Stimulated activated CD4-positive, alpha-beta T cell treated with anti-CD3 and anti-CD28 coated beads, Interleukin-12 subunit alpha, Interleukin-12 subunit beta, amount 100 ng/mL, for 4 hours (primary cell): ENCODE data around the gene CARNS1.
A peak's percentile ranks its signal among the peaks of the same experiment; 100 is the strongest.

Experiments
- DNase-seq: peaks from one replicate; pipeline ENCODE4 v3.0.0-alpha.2; 2020

Gene CARNS1

DNA sequence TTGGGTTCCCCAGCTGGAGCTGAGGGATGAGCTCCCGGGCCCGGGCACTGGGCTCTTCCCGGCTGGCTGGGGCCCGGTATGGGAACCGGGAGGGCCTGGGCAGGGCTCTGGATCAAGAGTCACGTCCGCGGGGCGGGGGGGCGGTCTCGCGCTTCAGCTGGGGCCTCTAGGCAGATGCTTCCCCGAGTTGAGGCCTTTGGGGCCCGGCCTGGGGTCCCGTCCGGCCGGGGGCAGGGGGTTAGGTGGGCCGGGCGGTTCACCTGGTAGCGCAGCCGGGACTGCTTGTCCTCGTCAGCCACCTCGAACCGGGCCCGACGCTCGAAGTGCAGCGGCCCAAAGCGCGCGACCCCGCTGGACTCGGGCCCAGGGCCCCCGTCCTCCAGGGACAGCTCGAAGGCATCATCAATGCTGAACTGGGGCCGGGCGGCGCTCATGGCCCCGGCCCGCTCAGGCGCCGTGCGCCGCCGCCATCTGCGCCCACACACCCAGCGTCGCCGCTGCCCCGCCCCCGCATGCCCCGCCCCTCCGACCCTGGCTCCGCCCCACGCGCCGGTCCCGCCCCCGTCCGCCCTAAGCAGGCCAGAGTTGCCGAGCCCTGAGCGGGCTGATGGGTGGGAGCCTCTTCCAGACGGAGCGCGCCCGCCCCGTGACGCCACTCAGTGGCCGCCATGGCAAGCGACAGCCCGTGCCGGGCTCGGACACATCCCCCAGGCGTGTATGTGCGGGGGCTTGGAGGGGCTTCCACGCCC is 53.5 kb downstream of the CARNS1 start, which contains the start of gene TMEM134:
Gene TMEM134 (minus strand): TSS at position 493 of the 749 bp plus-strand sequence. CDS start 59 bp downstream, at position 434.
- peak; percentile 95 for DNase-seq

DNA sequence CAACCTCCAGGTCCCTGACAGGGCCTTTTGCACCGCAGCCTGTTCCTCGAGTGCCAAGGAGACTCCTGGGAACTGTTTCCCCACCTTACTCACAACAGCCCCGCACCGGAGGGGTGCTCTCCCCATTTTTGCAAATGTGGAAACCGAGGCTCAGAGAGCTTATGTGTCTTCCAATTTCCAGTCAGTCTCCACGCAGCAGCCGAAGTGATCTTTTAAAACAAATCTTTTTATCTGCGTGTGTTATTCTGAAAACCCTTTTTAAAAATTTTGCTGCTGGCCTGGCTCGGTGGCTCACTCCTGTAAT is 54.0 kb downstream of the CARNS1 start:
- no peak for DNase-seq

DNA sequence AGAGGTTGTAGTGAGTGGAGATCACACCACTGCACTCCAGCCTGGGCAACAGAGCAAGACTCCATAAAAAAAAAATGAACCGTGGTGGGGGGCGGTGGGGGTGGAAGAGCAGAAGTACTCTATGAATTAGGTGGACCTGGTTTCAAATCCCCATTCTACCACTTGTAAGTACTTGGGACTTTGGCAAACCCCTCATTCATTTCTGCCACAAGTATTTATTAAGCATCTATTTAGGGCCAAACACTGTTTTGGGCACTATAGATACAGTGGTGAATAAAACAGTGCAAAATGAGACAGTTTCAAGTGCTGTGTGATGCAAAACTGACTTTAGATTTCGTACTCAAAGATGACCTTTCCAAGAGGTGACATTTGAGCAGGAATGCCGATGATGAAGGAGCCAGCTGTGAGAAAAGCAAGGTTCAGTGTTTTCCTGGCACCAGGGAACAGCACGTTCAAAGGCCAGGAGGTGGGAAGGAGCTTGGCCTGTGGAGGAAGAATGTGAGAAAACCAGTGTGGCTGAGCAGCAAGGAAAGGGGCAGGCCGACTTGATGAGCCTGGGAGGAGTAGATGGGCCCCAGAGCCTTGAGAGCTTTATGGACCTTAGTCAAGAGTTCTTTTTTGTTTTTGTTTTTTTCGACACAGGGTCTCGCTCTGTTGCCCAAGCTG is 55.0 kb downstream of the CARNS1 start:
- DNase-seq, result no peak

DNA sequence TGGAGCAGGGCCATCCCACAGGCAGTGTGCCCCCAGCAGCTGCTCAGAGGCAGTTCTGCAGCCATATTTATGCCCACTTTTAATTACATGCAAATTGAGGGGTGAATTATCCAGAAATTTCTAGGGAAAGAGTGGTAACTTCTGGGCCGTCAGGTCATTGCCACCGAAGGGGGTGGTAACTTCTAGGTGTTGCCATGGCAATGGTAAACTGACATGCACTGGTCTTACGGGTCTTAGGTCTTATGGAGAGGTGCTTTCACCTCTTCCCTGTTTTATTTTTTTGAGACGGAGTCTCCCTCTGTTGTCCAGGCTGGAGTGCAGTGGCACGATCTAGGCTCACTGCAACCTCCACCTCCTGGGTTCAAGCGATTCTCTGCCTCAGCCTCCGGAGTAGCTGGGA is 57.4 kb downstream of the CARNS1 start:
- no peak for DNase-seq
